Natural killer cell (primary cell): Measurements from ENCODE around the gene TUBA4A. TPM values are rescaled to one million over a fixed set of nuclear protein-coding genes. Genes with fewer than 3 reads are reported as not detected.
A peak's percentile ranks its signal among the peaks of the same experiment; 100 is the strongest.

Source experiments
- ATAC-seq, 3 donors: fragments of 150-1000 bp in 2 of 3; fragments of 200-7000 bp in 1 of 3; cut with Tn5 transposase; 1 replicate in 1 of 3; 2 replicates in 2 of 3; pipeline ENCODE4 v1.10.0; 2021; ENCODE audit warnings: mild to moderate bottlenecking in 2 of 3, moderate library complexity in 2 of 3
- DNase-seq, 2 donors: peaks; one replicate each; pipeline versions ENCODE4 v3.0.0 to v3.0.0-alpha.2; 2013 to 2021; ENCODE audit warnings: mixed read lengths in 1 of 2
- H3K27ac ChIP-seq: one replicate; pipeline ENCODE4 v1.5.1; 2013; ENCODE audit warnings: mild to moderate bottlenecking, low read length
- H3K27me3 ChIP-seq: one replicate; pipeline ENCODE4 v1.6.1; 2013; ENCODE audit warnings: low read length; ENCODE audit not compliant: control insufficient read depth, insufficient read depth
- H3K36me3 ChIP-seq: one replicate; pipeline ENCODE4 v1.6.1; 2013; ENCODE audit warnings: low read length; ENCODE audit not compliant: control insufficient read depth, insufficient read depth
- H3K4me1 ChIP-seq: one replicate; pipeline ENCODE4 v1.6.1; 2013; ENCODE audit warnings: low read length; ENCODE audit not compliant: control insufficient read depth, insufficient read depth
- H3K4me3 ChIP-seq: one replicate; pipeline ENCODE4 v1.5.1; 2013; ENCODE audit warnings: low read length
- H3K9me3 ChIP-seq: one replicate; pipeline ENCODE4 v1.6.1; 2013; ENCODE audit warnings: low read length; ENCODE audit not compliant: control insufficient read depth, insufficient read depth
- H3K27ac Mint-ChIP-seq, 2 donors: one replicate each; pipeline ENCODE4 v1.8.0; 2022; ENCODE audit warnings: mild to moderate bottlenecking in 2 of 2, mixed read lengths in 2 of 2, moderate library complexity in 1 of 2
- H3K27me3 Mint-ChIP-seq, 2 donors: one replicate each; pipeline ENCODE4 v1.8.0; 2022; ENCODE audit warnings: low read depth in 2 of 2, mixed read lengths in 2 of 2
- H3K36me3 Mint-ChIP-seq: one replicate; pipeline ENCODE4 v1.8.0; 2022; ENCODE audit warnings: mixed read lengths
- H3K4me1 Mint-ChIP-seq, 2 donors: one replicate each; pipeline ENCODE4 v1.8.0; 2022; ENCODE audit warnings: mixed read lengths in 2 of 2
- H3K4me3 Mint-ChIP-seq: one replicate; pipeline ENCODE4 v1.8.0; 2022; ENCODE audit warnings: mild to moderate bottlenecking, moderate library complexity, mixed read lengths
- H3K9me3 Mint-ChIP-seq, 2 donors: one replicate each; pipeline ENCODE4 v1.8.0; 2022; ENCODE audit warnings: mixed read lengths in 2 of 2
- WGBS: methylation state at CpG from one replicate; pipeline ENCODE4 v1.1.7; 2013; ENCODE audit warnings: missing lambda C conversion rate; ENCODE audit not compliant: insufficient coverage; 5-methylcytosine and 5-hydroxymethylcytosine counted together
- intact Hi-C: fragments of 100-400 bp; cut with micrococcal nuclease; formaldehyde crosslinking; loops from one replicate; pipeline ENCODE4 v1.14.2; 2022
- total RNA-seq, 4 donors: library from RNA; stranded (reverse); fragments of 120-200 nt in 1 of 4; gene quantifications; one replicate each; pipeline versions ENCODE4 v1.2.3 to v1.2.4, GENCODE V29; 2013 to 2022
- TF ChIP-seq, protein P1 (sequence below): fragments of 200-600 bp; IDR thresholded peaks from one replicate; pipeline ENCODE4 v1.8.0; 2022; ENCODE audit warnings: antibody characterized with exemption

Gene TUBA4A
- total RNA-seq, 3 donors from 2014 or later (not counting 1 experiment from before 2014, with no cell fraction given) = 145 to 188 (median 146) TPM

DNA sequence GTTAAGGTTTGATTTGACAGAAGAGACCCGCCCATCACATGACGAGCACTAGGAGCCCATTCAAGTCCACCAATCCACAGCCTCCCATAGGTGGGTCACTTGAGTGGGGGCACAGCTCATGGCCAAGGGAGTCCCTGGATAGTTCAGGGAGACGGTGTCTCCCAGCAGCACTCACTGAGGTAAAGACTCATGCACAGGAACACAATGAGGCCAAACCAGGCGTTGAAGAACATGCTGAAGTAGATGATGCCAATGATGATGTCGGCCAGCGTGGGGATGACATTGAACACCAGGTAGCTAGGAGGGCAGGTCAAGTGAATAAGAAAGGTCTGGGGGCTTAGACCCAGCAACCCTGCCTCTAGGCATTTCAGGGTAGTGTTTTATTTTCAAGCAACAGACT, 38.9 kb downstream of the TUBA4A start:
- TF ChIP-seq, protein P1, sequence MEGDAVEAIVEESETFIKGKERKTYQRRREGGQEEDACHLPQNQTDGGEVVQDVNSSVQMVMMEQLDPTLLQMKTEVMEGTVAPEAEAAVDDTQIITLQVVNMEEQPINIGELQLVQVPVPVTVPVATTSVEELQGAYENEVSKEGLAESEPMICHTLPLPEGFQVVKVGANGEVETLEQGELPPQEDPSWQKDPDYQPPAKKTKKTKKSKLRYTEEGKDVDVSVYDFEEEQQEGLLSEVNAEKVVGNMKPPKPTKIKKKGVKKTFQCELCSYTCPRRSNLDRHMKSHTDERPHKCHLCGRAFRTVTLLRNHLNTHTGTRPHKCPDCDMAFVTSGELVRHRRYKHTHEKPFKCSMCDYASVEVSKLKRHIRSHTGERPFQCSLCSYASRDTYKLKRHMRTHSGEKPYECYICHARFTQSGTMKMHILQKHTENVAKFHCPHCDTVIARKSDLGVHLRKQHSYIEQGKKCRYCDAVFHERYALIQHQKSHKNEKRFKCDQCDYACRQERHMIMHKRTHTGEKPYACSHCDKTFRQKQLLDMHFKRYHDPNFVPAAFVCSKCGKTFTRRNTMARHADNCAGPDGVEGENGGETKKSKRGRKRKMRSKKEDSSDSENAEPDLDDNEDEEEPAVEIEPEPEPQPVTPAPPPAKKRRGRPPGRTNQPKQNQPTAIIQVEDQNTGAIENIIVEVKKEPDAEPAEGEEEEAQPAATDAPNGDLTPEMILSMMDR = no peak
- DNase-seq (no peak), ATAC-seq (no peak)
- WGBS = 90% methylated on average over 6 of the region's 6 CpGs
- Histone ChIP-seq H3K27ac (no peak overlapping the region), H3K4me1 (peaks cover 41% of the 10 kb centered on the region), H3K36me3 (no peaks in the 10 kb centered on the region), H3K4me3 (no peak overlapping the region), H3K27me3 (no peaks in the 10 kb centered on the region), H3K9me3 (no peaks in the 10 kb centered on the region)
- Mint-ChIP-seq H3K27me3 (no peaks in the 10 kb centered on the region), H3K27ac (no peak overlapping the region), H3K9me3 (no peaks in the 10 kb centered on the region), H3K36me3 (no peaks in the 10 kb centered on the region), H3K4me3 (no peak overlapping the region), H3K4me1 (peaks cover 13 to 20% of the 10 kb centered on the region in 2 donors)
- intact Hi-C loops = loop anchor here (5.0 kb wide), 1 partner anchor 157 kb away; no protein-coding TSS in a partner anchor

DNA sequence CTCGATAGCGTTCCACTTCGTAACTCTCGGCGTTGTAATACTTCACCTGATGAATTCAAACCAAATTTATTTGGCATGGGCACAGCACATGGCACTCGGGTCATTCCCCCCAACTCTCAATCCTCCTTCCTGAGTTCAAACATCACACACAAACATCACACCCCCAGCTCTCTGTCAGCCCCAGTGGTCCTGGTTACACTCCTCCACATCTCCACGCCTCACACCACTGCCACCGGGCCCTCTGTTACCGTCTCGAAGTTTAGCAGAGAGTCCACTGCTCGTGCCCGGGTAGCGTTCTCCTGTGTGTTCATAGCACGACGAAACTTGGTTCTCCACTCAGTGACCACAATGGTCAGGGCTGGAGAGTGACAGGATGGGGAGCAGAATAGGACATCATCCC, 39.6 kb downstream of the TUBA4A start:
- H3K27ac Mint-ChIP-seq = peak overlapping the region in 1 of 2 donors; percentile 15

DNA sequence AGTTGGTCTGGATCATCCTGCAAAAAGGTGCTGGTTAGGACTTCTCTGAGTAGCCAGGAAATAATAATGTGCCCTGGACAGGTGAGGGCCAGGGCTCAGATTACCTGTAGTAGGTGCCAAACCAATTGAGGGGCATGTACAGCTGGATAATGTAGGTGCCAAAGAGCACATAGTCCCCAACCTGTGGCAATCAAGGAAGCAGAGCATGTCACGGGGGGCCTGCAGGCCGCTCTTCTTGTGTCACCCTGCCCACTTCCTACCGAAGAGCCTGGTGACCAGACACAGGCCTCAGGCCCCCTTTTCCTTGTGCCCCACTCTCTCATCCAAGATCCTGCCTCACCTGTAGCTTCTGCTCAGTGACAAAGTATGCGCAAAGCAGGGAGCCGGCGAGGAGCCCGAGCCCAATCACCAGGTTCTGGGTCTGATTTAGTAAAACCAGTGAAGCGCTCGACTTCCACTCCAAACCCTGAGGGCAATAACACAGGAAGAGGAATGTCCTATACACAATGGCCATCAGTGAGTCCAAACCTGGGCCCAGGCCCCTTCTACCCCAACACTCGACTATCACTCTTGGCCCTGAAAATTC, 40.1 kb downstream of the TUBA4A start:
- Mint-ChIP-seq H3K4me3 (no peak overlapping the region), H3K36me3 (no peaks in the 10 kb centered on the region), H3K27me3 (no peaks in the 10 kb centered on the region), H3K4me1 (peaks cover 18 to 24% of the 10 kb centered on the region in 2 donors), H3K27ac (no peak overlapping the region), H3K9me3 (no peaks in the 10 kb centered on the region)
- TF ChIP-seq, protein P1 = no peak
- no peaks in the 10 kb centered on the region for H3K9me3 ChIP-seq
- WGBS = 92% methylated on average over 10 of the region's 10 CpGs
- H3K4me1 ChIP-seq = peaks cover 42% of the 10 kb centered on the region
- intact Hi-C loops = loop anchor here (5.0 kb wide), 1 partner anchor 156 kb away; no protein-coding TSS in a partner anchor
- no peak overlapping the region for H3K27ac ChIP-seq
- peaks cover 10% of the 10 kb centered on the region for H3K36me3 ChIP-seq
- ATAC-seq (no peak), DNase-seq (no peak)
- H3K4me3 ChIP-seq = no peak overlapping the region
- no peaks in the 10 kb centered on the region for H3K27me3 ChIP-seq

More for the DNA sequence above, 39.6 kb downstream of the TUBA4A start:
- Mint-ChIP-seq H3K36me3 (no peaks in the 10 kb centered on the region), H3K27me3 (no peaks in the 10 kb centered on the region), H3K4me3 (no peak overlapping the region), H3K4me1 (peaks cover 18 to 22% of the 10 kb centered on the region in 2 donors), H3K9me3 (no peaks in the 10 kb centered on the region)
- peaks cover 41% of the 10 kb centered on the region for H3K4me1 ChIP-seq
- no peaks in the 10 kb centered on the region for H3K9me3 ChIP-seq
- no peak overlapping the region for H3K27ac ChIP-seq
- DNase-seq (no peak), ATAC-seq (no peak)
- H3K36me3 ChIP-seq = peaks cover 4% of the 10 kb centered on the region
- intact Hi-C loops = loop anchor here (5.0 kb wide), 1 partner anchor 157 kb away; no protein-coding TSS in a partner anchor
- H3K27me3 ChIP-seq = no peaks in the 10 kb centered on the region
- 95% methylated on average over 15 of the region's 15 CpGs for WGBS
- TF ChIP-seq, protein P1 = no peak
- H3K4me3 ChIP-seq = no peak overlapping the region

DNA sequence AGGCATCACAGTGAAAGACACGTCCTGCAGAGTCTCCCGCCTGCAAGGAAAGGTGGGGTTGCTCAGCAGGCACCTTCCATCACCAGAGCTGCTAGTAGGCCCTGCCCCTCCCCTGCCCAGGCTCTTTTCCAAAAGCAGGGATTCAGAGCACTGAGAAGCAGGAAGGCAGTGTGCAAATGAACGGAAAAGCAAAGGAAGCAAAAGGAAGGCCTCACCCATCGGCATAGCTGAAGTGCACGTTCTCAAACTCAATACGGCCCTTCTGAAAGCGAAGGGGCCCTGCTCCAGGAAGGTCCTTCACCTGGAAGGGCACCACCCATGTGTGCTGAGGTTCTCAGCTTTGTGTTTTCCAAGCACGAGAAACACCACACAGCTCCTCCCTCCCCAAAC, 40.7 kb downstream of the TUBA4A start:
- Mint-ChIP-seq H3K4me3 (no peak overlapping the region), H3K4me1 (peaks cover 20 to 27% of the 10 kb centered on the region in 2 donors), H3K27ac (no peak overlapping the region), H3K36me3 (no peaks in the 10 kb centered on the region), H3K9me3 (no peaks in the 10 kb centered on the region), H3K27me3 (no peaks in the 10 kb centered on the region)
- intact Hi-C loops = loop anchor here (5.0 kb wide), 1 partner anchor 156 kb away; no protein-coding TSS in a partner anchor
- TF ChIP-seq, protein P1 = no peak
- Histone ChIP-seq H3K27ac (no peak overlapping the region), H3K9me3 (no peaks in the 10 kb centered on the region), H3K4me1 (peaks cover 41% of the 10 kb centered on the region), H3K36me3 (peaks cover 16% of the 10 kb centered on the region), H3K4me3 (no peak overlapping the region), H3K27me3 (no peaks in the 10 kb centered on the region)
- ATAC-seq (no peak), DNase-seq (no peak)
- WGBS = 97% methylated on average over 8 of the region's 8 CpGs
